Lower leg skin (tissue), 3 donors: Measurements from ENCODE around the gene METAP1.

Source experiments
- CTCF ChIP-seq, 3 donors: fragments of 450-650 bp; IDR thresholded peaks; one replicate each; pipeline ENCODE4 v1.5.1; 2016; ENCODE audit warnings: antibody characterized with exemption in 3 of 3, mild to moderate bottlenecking in 3 of 3, moderate library complexity in 2 of 3
- POLR2A ChIP-seq, 2 donors: fragments of 450-650 bp; IDR thresholded peaks; one replicate each; pipeline ENCODE4 v1.6.1; 2016 to 2017; ENCODE audit warnings: antibody characterized with exemption in 2 of 2, mild to moderate bottlenecking in 1 of 2, moderate library complexity in 1 of 2

GRCh38 chr4:99058228-99058627 lies 62.7 kb downstream of the METAP1 start:
- TF ChIP-seq CTCF (IDR thresholded peaks at IDR 0.05) = no peak
- TF ChIP-seq POLR2A (IDR thresholded peaks at IDR 0.05) = no peak
